ENCODE data around the gene BTRC.

Gene BTRC

GRCh38 chr10:101595591-101596433 is 241.8 kb downstream of the BTRC start:
- no peak for DNase-seq

GRCh38 chr10:101597091-101597900 is 243.3 kb downstream of the BTRC start:
- no peak for DNase-seq

GRCh38 chr10:101601541-101601940 is 247.6 kb downstream of the BTRC start:
- DNase-seq: no peak

- DNase-seq: peak; percentile 37 to 58
Measured at GRCh38 chr10:101602761-101603398, 248.9 kb downstream of the BTRC start.
